WTC11 (cell line): ENCODE measurements around the gene SLC11A2.
"Not testable (repeated sequence)": the region's sequence is repeated elsewhere in the genome, so short reads cannot be mapped to it uniquely, and the experiment has no call there.

ENCODE experiments used
- SMAD3 ChIP-seq: sonication (generic); formaldehyde crosslinking; IDR thresholded peaks from 2 replicates; pipeline ENCODE4 v1.8.0; 2022; ENCODE audit warnings: missing genetic modification reagents, mild to moderate bottlenecking, borderline replicate concordance
- TF ChIP-seq, protein P1 (sequence below): fragments of 200-600 bp; IDR thresholded peaks from 2 replicates; pipeline ENCODE4 v1.8.0; 2022; ENCODE audit warnings: antibody characterized with exemption

DNA sequence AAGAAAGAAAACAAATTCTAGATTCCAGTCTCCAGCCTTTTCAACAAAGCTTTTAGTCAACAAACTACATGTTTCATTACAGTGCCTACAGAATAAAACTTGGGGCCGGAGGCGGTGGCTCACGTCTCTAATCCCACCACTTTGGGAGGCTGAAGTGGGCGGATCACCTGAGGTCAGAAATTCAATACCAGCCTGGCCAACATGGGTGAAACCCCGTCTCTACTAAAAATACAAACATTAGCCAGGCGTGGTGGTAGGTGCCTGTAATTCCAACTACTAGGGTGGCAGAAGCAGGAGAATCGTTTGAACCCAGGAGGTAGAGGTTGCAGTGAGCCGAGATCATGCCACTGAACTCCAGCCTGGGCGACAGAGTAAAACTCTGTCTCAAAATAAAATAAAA, 11.7 kb downstream of the SLC11A2 start:
- TF ChIP-seq, protein P1, sequence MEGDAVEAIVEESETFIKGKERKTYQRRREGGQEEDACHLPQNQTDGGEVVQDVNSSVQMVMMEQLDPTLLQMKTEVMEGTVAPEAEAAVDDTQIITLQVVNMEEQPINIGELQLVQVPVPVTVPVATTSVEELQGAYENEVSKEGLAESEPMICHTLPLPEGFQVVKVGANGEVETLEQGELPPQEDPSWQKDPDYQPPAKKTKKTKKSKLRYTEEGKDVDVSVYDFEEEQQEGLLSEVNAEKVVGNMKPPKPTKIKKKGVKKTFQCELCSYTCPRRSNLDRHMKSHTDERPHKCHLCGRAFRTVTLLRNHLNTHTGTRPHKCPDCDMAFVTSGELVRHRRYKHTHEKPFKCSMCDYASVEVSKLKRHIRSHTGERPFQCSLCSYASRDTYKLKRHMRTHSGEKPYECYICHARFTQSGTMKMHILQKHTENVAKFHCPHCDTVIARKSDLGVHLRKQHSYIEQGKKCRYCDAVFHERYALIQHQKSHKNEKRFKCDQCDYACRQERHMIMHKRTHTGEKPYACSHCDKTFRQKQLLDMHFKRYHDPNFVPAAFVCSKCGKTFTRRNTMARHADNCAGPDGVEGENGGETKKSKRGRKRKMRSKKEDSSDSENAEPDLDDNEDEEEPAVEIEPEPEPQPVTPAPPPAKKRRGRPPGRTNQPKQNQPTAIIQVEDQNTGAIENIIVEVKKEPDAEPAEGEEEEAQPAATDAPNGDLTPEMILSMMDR: not testable (repeated sequence)
- not testable (repeated sequence) for TF ChIP-seq SMAD3 (CRISPR knock-in tag)
